ENCODE data around the gene HTRA1.

GRCh38 chr10:122549636-122550035 is 88.3 kb downstream of the HTRA1 start:
- TF ChIP-seq CTCF (conservative IDR thresholded peaks at IDR 0.05; ENCODE audit: low read depth, low read length): no peak
- TF ChIP-seq BHLHE40 (IDR thresholded peaks at IDR 0.05; ENCODE audit: low read depth, low read length): no peak

All from IMR-90 (cell line).